Stimulated activated CD8-positive, alpha-beta memory T cell treated with anti-CD3 and anti-CD28 coated beads, Interleukin-2, amount 100 ng/mL, for 1 hour (primary cell): Measurements from ENCODE around the gene GIMAP8.

Experiments
- DNase-seq, 2 donors: peaks; one replicate each; pipeline ENCODE4 v3.0.0-alpha.2; 2020; ENCODE audit warnings: low read depth in 2 of 2

GIMAP8 gene

DNA sequence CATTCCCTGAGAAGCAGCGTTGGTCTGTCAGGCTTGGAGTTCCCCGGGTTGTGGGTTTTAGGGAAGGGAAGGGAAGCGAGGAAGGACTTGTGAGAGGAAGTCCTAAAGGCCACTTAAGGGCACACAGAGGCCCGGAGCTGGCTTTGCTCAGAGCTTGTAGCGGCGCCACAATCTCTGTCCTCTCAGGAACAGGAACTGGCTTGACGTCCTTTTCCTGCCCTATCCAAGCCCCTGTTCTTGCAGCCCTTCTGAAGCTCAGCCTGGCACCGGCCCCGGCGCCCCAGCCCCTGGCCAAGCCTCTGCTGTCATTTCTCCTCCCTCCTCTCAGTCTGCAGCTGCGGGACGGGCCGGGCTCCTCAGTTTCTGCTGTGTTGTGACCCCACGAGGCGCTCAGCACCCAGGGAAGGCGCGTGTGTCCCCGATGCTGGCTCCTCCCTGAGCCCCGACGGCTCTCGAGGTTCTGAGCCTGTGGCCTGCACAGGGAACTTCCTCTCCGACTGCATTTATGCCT is at the start of gene GIMAP8:
GIMAP8 (plus strand) TSS at position 140 of the 511 bp plus-strand sequence. CDS start 16,069 bp downstream, outside the sequence.
- peak in 1 of 2 donors; percentile 44 for DNase-seq

DNA sequence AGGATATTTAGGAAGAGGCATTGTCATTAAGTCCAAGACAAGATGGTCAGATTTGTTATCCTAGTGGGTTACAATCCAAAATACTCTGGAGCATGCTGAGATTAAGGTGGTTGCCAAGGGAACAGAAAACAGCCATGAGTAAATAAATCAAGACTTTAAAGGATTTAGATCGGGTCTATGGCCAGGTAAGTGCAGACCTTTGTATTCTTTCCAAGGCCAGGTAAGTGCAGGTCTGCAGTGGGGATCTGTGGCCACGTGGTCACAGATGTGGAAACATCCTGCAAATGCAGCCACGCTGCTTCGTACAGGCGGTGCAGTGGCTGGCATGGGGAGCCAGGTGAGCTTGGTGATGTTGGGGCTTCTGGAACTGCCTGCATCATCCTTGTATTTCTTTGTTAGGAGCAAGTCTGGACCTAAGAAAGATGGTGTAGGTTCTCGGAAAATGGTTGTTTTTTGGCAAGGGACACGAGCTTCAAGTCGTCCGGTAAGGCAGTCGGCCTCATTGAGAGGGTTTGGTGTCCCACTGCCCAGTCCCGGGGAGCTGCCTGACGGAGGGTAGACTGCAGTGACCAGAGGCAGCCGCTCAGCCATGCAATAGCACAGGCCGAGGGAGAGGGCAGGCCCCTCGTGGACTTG is 49.5 kb upstream of the GIMAP8 start:
- no peak for DNase-seq

DNA sequence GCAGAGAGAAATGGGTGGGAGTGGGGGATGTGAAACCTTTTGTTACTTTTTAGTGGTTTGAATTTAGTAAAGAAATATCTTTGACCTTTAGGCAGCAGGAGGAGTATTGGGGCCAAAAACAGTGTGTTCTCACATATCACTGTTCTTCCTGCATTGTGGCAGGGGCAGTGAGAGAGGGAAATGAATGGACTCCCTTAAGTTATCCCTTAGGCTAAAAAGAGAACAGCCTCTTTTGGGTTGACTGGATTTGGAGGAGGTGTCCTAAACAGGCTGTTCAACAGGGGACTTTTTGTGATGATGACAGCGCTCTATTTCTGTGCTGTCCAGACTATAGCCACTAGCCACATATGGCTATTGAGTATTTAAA is 49.0 kb upstream of the GIMAP8 start:
- no peak for DNase-seq

DNA sequence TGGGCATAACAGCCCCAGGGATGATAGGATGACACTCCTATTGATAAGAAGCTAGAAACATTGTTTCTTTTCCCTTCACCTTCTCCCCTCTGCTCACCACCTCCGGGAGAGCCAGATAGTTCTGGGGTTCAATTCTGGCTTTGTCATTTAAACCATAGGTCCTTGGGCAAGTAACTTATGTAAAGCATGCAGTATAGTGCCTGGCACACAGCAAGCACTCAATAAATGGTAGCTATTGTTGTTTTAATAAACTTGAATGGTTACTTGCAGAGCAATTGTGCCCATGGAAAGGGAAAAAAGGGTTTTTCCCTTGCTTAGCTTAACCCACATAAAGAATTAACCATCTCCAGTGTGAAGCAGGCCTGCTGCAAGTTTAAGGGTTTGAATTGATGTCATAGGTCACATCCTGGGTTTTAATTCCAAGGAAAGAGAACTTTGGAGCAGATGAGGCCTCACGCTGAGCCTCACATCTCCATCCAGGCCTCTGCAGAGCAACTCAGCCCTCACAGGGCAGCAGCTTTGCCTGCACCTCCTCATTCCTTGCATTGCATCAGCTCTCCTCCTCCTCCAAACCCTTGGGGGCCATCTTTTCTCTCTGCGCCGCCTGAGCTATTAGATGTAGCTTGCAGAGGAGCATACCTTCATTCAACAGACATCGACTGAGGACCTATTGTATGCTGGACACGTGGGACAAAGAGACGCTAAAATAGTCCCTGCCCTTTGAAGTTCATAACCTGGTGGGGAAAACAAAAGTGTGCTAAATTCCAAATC is 48.4 kb upstream of the GIMAP8 start:
- no peak for DNase-seq

DNA sequence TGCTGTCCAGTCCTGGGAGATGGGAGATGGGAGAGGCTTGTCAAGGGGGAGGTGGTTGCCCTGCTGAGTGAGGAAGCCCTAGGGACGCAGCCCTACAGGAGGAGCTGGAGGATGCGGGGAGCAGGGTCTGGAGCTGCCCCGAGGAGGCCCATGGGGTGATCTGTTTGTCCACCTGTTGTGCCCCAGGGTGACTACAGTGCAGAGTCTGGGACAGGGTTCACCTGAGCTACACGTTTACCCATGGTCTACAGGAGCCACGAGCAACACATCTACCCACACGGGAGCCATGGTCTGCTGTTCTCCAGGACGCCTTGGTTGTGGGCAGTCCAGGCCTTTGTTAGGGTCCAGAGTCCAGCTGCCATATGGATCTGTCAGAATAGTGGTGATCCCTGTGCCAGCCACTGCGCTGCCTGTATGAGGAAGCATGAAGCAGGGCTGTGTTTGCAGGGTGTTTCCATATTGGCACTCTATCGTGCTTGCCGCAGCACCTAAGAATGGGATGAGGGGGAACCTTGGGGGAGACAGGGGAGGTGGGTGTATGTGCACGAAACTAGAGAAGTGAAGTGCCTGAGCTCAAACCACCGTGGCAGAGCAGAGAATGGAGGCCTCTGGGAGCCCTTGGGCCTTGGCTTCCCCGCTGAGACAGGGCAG is 47.6 kb upstream of the GIMAP8 start:
- no peak for DNase-seq

DNA sequence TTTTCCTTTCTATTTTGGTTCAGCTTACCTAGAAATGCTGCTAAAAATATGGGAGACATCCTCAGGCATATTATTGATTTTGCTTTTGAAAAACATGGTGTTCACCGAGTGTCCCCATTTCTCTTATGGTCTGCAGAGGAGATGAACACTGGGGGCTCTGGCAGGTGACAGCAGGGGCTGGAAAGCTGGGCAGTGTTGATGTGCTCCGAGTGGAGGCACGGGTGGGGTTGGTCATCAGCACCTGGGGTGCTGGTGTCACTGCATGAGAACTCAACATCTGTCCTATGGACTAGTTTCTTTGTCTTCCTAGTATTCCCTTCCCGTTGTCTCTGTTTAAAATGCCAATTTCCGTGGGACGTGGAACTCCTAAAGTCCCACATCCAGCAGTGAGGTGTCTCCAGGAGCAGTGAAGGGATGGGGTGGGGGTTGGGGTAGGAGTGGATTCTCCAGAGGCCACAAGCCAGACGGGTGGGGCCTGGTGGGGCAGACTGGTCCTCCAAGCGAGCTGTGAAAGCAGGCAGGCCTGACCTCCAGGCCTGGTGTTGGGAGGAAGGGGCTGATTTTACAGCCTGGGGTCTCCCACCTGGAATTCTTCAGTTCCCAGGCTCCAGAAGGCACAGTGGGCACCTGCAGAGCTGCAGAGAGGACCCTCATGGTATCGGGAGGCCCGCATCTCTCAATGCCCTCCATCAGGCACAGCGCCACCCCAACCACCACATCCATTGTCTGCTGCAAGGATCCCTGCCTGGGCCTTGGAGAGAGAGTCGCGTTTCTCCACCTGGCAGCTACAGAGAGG is 46.9 kb upstream of the GIMAP8 start:
- DNase-seq: no peak

DNA sequence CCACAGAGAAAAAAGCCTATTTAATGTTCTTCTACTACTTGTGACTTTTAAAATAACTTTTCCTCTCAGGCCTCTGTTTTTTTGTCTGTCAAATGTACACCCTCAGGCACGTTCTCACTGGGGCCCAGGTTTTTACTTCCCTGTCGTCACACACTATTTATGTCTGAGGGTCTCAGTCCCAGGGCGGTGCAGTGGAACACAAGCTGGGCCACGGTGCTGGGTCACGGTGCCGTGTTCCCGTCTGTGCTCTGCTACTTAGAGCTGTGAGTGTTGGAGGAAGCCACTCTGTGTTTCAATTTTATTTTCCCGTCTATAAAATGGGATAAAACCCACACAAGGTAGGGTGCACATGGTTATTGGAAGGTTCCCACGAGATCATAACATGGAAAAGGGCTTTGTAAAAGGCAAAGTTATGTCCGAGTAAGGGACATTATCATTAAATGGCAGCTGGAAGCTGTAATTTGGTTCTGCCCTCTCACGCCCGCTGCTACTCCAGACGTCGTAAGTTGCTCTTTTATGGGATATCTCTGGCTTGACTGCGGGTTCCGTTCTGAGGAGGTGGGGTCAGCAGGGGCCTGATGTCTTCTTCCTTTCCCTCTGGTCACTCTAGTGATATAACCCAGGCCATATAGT is 46.1 kb upstream of the GIMAP8 start:
- DNase-seq: no peak

DNA sequence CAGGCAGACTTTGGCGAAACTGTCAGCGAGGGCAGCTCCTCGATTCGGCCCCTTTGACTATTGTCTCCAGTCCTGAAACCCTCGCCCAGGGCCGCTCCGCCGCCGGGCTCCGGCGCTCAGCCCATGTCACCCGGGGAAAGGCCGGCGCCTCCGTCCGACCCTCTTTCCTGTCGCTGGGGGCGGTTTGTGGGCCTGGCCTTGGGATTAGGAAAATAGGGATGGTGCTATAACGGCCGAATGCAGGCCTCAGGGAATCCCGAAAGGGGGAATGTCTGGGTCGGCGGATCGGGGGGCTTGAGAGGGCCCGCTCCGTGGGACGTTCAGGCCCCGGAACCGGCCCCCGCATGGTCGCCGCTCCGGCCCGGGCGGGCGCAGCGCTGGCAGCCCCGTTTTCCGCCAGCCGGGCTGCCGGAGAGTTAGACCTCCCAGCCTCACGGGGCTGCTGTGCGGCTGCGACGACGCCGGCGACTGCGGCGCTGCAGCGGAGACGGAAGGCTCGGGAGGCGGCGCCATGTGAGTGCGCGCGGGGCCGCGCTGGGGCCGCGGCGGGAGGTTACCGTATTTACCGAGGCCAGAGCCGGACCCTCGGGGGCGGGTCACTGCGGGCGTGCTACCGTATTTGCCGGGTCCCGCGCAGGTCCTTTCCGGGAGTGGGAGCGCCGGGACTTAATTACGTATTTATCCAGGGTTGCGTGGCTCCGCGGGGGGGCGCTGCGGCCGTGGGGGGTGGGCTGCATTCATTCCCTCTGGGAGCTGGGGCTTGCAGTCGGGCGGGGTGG is 45.4 kb upstream of the GIMAP8 start:
- DNase-seq: peak; percentile 49 to 50

DNA sequence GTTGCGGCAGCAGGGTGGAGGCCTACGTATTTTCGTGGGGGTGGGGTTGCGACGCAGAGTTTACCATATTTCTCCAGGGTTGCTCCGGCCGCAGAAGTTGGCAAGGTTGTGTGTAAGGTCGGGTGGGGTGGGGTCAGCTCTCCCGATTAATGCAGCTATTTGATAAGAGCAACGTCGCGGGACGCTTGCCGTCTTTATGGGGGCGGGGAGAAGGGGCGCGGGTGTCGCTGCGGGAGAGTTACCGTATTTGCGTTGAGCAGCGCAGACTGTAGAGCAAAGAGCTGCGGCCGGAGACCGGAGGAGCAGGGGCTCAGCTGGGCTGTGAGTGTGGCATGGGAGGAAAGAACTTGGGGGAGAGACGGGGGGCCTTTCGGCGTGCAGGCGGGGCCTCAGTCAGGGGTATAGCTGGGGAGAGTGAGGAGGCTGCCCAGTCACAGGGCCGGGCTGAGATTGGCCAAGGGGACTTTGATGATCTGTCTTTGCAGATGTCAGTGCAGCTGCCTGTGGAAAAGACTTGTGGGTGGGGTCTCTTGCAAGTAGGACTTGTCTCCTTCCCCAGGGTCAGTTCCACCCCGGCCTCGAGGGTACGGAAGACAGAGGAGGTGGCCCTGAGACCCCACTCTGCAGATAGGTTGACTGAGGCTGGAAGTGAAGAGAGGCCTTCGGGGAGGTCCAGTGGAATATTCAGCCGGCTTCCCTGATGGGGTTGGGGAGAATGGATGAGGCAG is 44.7 kb upstream of the GIMAP8 start:
- DNase-seq: no peak

DNA sequence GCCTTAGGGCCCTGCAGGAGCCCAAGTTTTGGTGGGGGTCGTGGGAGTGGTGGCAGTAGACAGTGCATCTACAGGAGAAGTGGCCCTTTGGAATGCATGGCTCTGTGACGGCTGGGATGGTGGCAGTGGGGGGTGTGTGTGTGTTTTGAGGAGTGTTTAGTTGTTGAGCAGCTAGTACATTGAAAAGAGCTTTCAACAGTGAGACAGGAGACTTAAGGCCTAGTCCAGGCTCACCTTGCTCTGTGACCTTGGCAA is 44.2 kb upstream of the GIMAP8 start:
- DNase-seq: no peak

DNA sequence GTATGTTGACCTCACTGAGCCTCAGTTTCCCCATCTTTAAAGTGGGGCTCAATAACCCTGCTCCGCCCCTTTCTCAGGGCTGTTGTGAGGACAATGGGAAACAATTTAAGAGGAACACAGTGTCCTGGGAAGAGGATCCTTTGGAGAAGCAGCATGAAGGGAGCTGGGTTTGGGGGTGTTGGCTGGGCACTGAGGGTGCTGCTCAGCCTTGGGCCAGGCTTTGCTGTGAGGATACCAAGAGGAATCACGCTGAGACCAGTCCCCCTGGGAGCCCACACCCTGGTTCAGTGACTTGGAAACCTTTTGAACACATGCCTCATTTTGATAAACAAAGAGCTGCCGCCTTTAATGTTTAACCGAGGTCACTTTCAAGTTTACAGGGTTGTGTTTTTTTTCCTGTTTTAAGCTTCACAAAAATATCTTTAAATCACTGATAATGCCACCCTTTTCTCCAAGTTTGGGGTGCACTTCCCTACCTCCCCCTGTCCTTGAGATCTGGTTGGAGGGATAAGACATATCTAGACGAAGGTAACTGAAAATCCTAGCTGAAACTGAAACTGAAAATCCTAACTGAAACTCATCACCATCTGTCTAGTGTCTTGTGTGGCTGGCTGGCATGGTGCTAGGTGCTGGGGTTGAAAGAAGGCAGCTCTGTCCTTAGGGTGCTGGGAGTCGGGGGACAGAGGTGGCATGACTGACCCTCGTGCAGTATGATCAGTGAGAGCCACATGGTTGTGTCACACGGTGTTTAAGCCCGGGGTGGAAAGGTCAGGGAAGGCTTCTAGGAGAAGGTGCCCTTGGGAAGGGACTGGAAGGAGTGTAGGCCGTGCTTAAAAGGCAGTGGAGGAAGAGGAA is 43.6 kb upstream of the GIMAP8 start:
- DNase-seq: no peak

DNA sequence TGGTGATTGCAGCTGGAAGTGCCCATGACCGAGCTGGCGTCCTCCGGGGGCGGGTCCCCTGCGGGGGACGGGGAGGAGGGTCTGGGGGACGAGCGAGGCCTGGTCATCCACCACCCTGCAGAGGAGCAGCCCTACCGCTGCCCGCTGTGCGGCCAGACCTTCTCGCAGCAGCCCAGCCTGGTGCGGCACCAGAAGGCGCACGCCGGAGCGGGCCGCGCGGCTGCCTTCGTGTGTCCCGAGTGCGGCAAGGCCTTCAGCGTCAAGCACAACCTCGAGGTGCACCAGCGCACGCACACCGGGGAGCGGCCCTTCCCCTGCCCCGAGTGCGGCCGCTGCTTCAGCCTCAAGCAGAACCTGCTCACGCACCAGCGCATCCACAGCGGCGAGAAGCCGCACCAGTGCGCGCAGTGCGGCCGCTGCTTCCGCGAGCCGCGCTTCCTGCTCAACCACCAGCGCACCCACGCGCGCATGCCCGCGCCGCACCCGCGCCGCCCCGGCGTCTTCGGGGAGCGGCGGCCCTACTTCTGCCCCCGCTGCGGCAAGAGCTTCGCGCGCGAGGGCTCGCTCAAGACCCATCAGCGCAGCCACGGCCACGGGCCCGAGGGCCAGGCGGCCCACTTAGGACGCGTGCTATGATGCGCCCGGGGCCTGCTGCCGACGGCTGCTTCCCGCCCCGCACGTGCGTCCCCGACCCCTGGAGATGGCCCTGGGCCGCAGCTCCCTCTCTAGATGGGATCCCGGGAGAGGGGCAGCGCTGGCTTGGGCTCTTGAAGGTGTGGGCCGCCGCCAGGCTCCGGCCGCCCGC is 42.6 kb upstream of the GIMAP8 start:
- no peak for DNase-seq

DNA sequence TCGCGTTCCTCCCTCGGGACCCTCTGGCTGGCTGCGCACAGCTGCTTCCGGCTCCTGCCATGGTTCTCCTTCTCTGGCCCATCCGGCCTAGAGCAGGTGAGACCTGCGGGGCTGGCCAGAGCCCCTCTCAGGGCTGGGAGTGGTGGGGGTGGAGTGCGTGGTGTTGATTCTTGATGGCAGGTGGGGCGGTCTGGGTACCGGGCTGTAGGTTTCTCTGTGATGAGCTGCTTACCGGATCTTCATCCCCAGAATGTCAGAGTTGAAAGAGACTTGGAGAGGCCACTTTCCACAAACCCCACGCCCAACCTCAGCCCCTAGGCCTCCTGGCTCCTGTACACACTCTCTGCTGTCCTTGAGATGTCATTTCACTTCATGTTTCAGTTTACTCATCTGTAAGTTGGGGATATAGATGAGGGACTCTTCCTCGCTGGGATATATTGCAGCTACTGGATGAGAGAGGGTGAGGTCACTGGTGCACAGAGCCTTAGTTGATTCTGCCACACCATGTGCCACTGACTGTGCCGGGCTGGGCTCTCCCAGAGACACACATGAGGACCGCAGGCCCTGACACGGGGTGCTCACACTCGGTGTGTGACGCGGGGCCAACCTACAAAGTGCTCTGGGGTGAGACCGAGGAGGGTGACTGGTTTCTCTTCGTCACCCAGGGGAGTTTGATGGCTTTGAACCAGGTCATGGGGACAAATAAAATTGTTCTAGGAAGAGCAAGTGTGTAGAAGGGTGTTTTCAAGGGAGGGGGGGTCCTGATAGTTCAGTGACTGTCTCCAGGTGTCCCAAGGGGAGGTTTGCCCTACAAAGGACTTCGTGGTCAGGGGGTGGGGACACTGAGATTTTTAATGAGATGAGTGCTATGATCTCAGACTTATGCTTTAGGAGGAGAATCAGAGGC is 41.8 kb upstream of the GIMAP8 start:
- no peak for DNase-seq

DNA sequence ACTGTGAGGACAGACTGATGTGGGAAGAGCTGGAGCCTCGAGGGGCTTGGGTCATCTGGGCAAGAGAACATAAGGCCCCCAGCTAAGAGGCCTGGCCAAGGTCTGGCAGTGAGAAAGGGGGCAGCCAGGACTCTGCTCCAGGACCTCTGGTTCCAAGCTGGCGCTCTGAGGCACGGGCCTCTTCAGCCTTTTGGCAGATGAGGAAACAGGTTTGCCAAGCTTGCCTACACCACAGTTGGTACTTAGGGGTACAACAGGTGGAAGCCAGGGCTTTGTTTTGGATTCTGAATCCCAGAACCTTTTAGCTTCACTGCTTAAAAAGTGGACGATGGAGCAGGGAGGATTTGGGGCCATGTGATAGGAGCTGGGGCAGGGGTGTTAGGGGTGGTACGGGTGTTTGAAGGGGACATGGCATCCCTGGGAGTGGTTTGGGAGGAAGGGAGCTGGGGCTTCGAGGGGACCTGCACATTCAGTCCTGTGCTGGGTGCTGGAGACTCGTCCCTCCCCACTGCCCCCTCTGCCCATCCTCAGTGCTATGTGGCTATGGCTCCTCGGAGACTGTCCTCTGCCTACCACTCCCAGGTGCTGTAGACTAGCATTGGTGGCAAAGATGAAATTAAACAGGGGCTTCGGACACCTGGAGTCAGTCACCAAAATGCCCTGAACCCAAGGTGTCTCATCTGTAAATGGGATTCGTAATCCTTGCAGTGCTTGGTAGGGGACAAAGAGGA is 41.0 kb upstream of the GIMAP8 start:
- DNase-seq: no peak

DNA sequence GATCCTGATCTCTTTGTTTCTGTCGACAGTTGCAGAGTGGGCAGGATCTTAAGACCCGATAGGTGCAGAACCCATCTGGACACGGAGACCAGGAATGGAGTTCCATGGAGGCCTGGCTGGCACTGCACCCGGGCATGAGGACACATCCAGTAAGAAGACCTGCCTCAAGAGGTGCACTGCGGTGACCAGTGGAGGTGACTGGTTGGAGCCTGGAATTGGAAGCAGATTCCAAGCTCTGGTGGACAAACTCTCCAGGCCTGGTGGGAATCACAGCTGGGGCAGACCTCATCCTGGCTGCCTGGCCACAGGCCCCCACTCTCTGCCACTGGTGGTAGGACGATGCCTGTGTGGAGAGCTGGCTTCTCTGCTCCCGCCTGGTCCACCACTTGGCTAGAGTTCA is 40.3 kb upstream of the GIMAP8 start:
- DNase-seq: no peak

DNA sequence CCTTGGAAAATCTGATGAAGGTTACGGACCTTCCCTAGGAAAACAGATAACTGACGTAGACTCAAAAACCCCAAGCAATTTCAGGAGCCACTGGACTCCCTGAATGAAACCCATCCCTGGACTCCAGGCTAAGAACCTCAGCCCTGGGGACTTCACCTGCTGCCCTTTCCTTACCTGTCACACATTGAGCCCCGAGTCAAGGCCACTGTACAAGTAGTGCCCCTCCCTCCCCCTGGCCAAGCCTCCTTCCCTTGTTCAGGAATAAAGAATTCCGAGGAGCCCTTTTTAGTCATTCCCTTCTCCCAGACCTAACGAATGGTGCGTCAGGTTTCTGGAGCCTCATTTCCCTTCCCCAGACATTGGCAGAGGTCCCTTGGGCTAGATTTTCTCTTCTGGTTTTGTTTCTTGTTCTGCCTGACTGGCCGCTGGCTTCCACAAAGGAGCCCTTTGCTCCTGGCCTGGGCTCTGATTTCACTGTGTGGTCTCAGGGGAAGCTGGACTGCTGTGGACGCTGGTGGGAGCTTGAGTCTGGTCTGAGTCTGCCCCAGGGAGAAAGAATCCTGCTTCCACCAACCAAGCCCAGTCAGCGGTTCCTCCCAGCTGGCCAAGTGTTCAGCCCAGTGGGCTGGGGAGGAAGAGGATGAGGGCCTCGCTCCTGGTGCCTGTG is 39.6 kb upstream of the GIMAP8 start:
- no peak for DNase-seq
